SW480 (cell line): ENCODE measurements around the gene TNFSF12.
"Not testable (repeated sequence)": the region's sequence is repeated elsewhere in the genome, so short reads cannot be mapped to it uniquely, and the experiment has no call there.

Experiments used
- DNase-seq: peaks from one replicate; pipeline ENCODE4 v3.0.0-alpha.2; 2016; ENCODE audit warnings: low spot score

Gene TNFSF12

DNA sequence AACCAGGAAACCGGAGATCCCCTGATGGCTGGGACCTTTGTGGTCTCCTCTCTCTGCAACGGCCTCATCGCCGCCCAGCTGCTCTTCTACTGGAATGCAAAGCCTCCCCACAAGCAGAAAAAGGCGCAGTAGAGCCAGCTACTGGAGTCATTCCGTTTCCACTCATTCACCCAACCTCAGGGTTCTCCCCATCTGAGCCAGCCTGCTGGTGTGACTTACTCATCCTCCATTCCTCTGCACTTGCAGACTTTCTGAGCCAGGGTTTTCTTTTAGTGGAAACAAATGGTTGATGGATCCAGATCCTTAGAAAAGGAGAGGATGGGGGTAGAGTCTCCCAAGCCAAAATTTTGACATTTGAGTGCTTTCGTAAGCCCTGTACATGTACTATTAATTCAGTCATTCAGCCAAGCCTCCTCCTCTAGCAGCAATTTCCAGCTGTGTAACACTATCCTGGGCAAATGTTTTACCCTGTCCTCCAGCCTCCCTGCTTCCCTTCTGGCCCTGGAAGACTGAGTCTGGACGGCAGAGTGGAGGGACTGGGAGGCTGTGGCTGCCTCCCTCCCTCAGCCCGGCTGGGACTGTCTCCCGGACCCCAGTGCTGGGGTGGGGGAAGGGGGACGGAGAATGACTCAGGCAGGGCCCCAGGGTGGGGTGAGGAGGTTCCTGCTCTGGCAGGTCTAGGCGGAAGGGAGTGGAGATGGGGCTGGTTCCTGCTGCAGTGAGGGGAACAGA lies 38.7 kb downstream of the TNFSF12 start:
- DNase-seq = no peak

DNA sequence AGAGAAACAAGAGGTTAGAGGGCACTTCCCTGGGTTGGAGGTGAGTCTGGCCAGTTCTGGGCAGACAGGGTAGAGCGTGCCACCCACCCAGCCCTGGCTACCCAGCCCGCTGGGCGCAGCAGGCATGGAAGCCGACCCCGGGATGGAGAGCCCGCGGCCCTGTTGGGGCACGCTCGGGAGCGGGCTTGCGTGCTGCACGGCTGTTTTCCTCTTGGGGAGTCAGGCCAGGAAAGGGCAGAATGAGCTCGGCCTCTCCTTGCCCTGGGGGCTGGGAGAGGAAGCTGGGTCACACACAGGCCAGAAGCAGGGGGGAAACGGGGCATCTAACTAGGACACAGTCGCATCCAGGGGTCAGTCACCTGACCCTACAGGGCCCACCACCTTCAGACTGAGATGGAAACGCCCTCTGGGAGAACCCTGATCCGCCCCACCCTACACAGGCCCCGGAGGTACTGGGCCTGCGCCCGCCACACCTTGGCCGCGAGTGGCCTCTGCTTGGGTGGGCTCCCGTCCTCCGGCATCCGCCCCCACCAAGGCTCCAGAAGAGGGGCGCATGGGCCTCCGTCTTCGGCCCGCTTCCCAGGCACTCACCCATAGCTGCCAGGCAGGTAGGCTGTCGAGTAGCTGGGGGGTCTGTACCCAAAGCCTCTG lies 39.8 kb downstream of the TNFSF12 start:
- DNase-seq = no peak

DNA sequence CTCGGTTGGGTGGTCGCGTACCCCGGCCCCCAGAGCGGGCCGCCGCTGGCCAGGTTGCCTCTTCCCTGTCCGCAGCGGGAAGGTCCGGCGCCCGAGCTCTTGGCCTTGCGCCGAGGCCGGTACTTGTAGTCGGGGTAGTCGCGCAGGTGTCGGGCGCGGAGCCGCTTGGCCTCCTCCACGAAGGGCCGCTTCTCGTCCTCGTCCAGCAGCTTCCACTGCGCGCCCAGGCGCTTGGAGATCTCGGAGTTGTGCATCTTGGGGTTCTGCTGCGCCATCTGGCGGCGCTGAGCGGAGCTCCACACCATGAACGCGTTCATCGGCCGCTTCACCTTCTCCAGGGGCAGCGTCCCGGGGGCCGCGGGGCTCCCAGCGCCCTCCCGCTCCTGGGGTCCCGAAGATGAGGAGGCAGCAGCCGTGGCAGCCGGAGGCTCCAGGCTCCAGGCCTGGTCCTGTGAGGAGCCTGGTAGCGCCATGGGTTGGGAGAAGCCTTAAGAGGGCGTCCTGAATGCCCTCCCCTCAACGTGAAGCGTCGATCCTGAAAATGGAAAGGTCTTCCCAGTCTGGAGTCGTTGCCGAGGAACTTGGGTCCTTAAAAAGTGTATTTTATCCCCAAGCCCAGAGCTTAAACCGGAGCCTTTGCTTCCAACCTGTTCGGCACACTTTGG lies 40.5 kb downstream of the TNFSF12 start:
- no peak for DNase-seq

DNA sequence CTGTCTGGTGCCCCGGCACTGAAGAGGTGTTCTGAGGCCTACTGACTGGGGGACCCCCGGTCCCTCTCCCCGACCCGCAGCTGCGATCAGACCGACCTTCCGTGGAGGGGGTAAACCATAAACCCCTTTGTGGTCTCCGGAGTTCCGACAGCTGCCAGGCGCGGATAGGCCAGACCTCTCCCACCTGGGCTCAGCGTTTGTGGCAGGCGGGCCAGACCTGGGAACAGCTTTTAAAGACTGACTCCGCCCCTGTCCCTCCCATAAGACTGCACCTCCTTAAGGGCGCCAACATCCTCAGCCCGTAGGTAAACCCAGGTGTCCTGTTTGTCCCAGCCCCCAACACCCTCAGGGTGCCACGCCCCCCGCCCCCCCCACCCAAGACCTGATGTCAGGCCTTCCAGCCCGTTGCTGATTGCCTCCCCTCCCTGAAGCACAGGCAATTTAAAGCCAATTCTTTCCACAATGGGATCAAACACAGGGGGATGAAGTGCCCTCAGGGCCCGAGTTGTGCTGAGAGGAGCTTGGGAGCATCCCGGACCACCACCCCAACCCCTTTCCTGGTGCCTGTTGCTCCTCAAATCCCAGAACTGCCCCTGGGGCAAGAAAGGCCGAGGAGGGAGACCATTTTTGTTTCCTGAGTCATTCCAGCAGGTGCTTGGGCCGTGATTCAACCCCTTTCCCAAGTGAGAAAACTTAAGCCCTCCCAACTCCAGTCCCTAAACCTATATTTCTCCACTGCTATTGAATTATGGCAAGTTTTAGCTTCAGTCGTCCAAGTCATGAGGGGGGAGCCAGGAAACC lies 41.2 kb downstream of the TNFSF12 start, which contains the start of gene SOX15:
Gene SOX15 (minus strand): TSS at position 204 of the 801 bp plus-strand sequence. CDS start 418 bp downstream, outside the sequence.
- DNase-seq = no peak

DNA sequence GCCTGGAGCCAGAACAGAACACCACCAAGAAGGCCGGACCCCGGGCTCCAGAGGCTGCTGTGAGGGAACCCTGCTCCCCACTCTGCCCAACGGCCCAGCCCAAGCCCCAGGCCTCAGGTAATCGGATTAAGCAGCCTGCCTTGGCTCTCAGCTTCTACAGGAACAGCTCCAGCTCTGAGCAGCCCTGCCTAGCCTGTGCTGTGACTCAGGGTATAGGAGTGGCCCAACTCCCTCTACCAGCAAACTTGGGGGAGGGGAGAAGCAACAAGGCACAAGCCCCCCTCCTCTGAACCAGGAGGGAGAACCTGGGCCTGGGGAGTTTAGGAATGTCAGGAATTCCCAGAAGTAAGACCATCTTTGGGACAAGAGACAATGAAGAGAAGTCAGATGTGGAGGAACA lies 41.9 kb downstream of the TNFSF12 start:
- DNase-seq = no peak

DNA sequence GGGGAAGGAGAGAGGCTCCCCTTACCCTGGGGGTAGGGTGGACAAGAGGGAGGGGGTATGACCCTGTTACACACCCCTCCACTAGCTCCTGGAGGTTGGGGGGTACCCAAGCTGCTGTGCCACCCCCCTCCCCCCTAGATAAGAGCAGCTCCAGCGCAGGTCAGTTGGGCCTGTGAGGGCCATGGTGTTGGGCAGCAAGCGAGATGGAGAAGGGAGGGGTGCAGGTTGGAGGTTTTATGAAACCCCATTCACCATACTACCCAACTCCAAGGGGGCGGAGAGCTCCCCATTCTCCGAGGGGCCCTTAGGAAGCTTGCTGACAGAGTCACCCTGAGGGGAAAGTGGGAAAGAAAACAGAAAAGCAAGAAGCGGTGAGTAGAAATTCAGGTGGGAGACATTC lies 42.7 kb downstream of the TNFSF12 start:
- DNase-seq = no peak

DNA sequence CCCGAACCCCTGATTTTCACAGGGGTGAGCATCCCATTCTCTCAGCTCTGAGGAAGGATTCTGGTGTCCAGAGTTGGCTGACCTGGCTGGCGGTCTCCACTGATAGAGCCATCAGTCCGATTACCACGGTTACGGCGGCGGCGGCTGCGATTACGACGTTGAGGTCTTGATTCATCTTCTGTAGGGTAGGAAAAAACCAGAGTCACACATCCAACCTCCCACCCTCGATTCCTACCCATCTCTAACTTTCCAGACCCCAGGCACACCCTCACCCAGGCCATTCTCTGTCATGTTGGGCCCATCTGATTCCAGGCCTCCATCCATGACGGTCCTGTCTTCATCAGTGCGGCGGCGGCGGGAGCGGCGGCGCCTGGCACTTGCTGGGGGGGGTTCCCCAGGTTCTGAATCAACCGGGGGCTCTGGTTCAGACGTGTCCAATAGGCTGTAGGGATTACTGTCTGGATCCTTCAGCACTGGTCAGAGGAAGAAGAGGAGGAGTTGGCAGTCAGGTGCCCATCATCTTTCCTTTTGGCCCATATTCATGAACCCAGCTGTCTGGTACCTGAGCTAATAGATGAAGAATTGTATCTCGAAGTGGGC lies 43.7 kb downstream of the TNFSF12 start:
- no peak for DNase-seq

DNA sequence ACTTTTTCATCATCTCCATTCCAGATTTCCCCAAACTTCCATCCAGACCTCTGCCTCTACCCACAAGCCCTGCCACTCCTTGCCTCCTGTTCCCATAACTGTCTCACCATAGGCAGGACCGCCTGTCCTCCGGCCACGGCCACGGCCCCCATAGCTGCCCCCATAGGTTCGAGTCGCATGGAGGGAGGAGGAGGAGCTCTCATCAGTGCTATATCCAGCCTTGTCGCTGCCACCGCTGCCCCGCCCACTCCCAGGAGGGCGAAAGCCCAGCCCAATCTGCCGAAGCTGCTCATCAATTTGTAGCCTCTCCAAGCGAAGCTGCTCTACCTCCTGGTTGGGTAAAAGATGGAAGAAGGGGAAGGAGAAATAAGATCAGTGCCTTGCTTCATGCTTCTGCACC lies 44.4 kb downstream of the TNFSF12 start:
- DNase-seq = no peak

DNA sequence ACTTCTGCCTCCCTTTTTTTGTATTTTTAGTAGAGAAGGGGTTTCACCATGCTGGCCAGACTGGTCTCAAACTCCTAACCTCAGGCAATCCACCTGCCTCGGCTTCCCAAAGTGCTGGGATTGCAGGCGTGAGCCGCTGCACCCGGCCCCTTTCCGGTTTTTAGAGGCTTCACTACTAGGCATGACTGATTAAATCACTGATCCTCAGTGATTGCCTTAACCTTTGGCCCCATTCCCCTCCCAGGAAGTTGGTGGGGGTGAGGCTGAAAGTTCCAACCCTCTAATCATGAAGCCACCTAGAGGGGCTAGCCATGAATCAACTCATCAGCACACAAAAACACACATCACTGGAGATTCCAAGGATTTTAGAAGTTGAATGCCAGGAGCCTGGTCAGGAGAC lies 48.7 kb downstream of the TNFSF12 start:
- DNase-seq = not testable (repeated sequence)

DNA sequence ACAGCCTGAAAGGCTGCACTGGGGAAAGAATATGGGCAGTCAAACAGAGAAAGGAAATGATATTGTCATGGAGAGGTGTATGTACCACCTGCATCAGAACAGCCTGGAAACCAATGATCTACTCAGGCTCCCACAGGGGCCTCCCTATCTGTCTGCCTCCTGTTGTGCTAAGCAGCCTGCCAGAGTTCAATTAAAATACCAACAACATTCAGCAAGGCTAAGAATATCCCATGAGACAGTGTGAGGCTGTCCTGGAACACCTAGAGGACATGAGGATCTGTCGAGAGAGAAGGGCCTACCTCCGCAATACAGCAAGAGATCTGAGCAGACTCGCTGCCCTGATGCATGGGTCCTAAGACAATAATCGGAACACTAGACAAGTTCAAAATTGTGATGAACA lies 57.4 kb downstream of the TNFSF12 start:
- no peak for DNase-seq
